HG03103 (cell line): ENCODE results near the gene TBC1D10B.
"Not testable (repeated sequence)": the region's sequence is repeated elsewhere in the genome, so short reads cannot be mapped to it uniquely, and the experiment has no call there.

Source experiments
- ATAC-seq: cut with Tn5 transposase; IDR thresholded peaks from one replicate; pipeline ENCODE4 v1.9.1; 2021; ENCODE audit warnings: low read depth; ENCODE audit not compliant: unreplicated experiment

Gene TBC1D10B

GRCh38 chr16:30398661-30399434 is 28.6 kb upstream of the TBC1D10B start:
- ATAC-seq: no peak

GRCh38 chr16:30397776-30398660 is 27.7 kb upstream of the TBC1D10B start:
- no peak for ATAC-seq

- no peak for ATAC-seq
Measured at GRCh38 chr16:30397056-30397455, 26.8 kb upstream of the TBC1D10B start.

GRCh38 chr16:30396627-30397026 is 26.3 kb upstream of the TBC1D10B start:
- ATAC-seq: not testable (repeated sequence)

- no peak for ATAC-seq
Measured at GRCh38 chr16:30395992-30396585, 25.8 kb upstream of the TBC1D10B start.

GRCh38 chr16:30395155-30395991 is 25.1 kb upstream of the TBC1D10B start, which contains the start of gene ZNF48:
Gene ZNF48, plus strand, starts transcription at chr16:30395420. Its CDS starts 375 bp downstream, at chr16:30395795.
- peak; percentile 53 for ATAC-seq

- no peak for ATAC-seq
Measured at GRCh38 chr16:30394592-30395154, 24.4 kb upstream of the TBC1D10B start.

GRCh38 chr16:30383521-30383920 is 13.2 kb upstream of the TBC1D10B start:
- ATAC-seq: no peak

- ATAC-seq: no peak
Measured at GRCh38 chr16:30382111-30382881, 12.0 kb upstream of the TBC1D10B start, which contains the start of gene SEPTIN1. Gene SEPTIN1, minus strand, starts transcription at chr16:30382561. Its CDS starts 19 bp downstream, at chr16:30382542.

- no peak for ATAC-seq
Measured at GRCh38 chr16:30381291-30382041, 11.2 kb upstream of the TBC1D10B start.

- ATAC-seq: no peak
Measured at GRCh38 chr16:30380803-30381208, 10.5 kb upstream of the TBC1D10B start.

GRCh38 chr16:30380072-30380802 is 9.9 kb upstream of the TBC1D10B start:
- no peak for ATAC-seq

- ATAC-seq: peak; percentile 1
Measured at GRCh38 chr16:30379158-30379783, 9.0 kb upstream of the TBC1D10B start.

- peak; percentile 78 for ATAC-seq
Measured at GRCh38 chr16:30378236-30379157, 8.2 kb upstream of the TBC1D10B start.

GRCh38 chr16:30377812-30378235 is 7.5 kb upstream of the TBC1D10B start:
- peak; percentile 13 for ATAC-seq
